ENCODE measurements around the gene MIEF2.
"Not testable (repeated sequence)": the region's sequence is repeated elsewhere in the genome, so short reads cannot be mapped to it uniquely, and the experiment has no call there.

The MIEF2 gene

GRCh38 chr17:18260332-18261145, at the start of gene MIEF2:
Gene MIEF2, plus strand, starts transcription at chr17:18260662. Its CDS starts 2,059 bp downstream, at chr17:18262721.
- DNase-seq: peak; percentile 97

GRCh38 chr17:18213666-18214270, 46.7 kb upstream of the MIEF2 start:
- no peak for DNase-seq

- not testable (repeated sequence) for DNase-seq
These were observed 43.6 kb upstream of the MIEF2 start for GRCh38 chr17:18216906-18217305.

DNA sequence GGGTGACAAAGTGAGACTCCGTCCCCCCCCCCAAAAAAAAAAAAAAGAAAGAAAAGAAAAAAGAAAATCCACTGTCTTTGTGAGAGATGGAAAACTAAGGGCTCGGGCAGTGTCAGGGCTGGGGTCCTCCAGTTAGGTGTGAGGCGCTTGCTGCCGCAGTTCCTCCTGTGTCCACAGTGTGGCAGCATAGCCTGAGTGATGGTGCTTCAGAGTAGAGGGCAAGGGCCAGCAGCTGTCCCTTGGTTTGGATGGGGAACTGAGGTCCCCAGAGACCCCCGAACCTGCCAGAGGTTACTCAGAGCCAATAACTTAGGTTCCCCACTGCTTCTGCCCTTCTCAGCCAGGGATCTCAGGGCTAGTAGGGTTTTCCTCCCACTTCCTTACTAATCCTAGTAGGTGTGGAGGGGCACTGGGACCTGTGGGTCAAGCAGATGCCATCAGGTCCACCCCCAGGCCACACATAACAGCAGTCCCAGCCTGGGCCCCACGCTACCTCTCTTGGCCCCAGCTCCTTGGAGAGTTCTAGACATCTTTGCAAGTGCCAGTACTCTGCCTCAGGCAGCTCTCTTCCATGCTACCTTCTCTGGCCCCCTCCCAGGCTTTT, 42.9 kb upstream of the MIEF2 start:
- DNase-seq: peak; percentile 55

DNA sequence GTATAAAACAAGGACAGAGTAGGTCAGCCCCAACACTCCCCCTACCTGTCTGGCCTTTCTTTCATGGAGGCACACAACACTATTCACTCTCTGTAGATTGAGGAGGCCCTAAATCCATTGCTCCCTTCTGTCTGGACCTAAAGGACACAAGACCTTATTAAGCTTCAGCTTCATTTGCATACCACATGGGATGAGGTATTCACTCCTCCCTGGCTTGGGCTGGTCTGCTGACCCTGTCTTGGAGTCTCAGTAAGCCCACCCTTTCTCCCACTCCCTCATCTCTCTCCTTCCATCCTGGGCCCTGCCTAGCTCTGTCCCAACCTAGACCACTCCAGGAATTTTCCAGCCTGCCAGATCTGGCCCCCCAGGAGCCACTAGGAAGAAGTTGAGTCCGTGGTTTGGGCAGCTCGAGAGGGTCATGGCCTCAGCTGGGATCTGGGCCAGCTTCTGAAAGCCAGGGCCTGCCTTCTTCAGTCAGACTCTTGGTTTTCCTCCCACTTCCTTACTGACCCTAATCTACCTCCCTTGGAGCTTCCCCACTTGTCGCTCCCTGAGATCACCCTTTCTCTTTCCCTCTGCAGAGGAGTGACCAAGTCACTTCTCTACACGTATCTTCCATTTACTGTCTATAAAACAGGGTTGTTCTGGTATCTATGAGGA, 41.6 kb upstream of the MIEF2 start:
- DNase-seq: no peak

DNA sequence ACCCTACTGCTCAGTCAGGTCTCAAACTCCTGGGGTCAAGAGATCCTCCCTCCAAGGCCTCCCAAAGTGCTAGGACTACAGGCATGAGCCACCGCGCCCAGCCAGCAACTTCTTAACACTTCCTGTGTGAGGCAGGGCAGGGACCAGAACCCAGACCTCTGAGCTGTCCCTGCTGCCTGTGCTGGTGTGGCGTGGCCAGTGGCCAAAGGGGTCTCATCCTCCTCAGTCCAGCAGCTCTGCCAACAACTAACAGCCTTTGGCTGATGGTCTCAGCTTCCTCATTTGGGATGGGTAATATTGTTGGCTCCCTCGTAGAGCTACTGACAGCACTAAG, 36.4 kb upstream of the MIEF2 start:
- no peak for DNase-seq

- no peak for DNase-seq
These were observed 35.9 kb upstream of the MIEF2 start for GRCh38 chr17:18224387-18225120.

GRCh38 chr17:18225121-18225641, 35.3 kb upstream of the MIEF2 start, which contains the start of gene LLGL1:
Gene LLGL1, plus strand, starts transcription at chr17:18225635. Its CDS starts 48 bp downstream, at chr17:18225683.
- peak; percentile 97 for DNase-seq

GRCh38 chr17:18225642-18226283, 34.7 kb upstream of the MIEF2 start:
- no peak for DNase-seq

GRCh38 chr17:18226284-18226945, 34.0 kb upstream of the MIEF2 start:
- no peak for DNase-seq

GRCh38 chr17:18227635-18228034, 32.8 kb upstream of the MIEF2 start:
- DNase-seq: no peak

DNA sequence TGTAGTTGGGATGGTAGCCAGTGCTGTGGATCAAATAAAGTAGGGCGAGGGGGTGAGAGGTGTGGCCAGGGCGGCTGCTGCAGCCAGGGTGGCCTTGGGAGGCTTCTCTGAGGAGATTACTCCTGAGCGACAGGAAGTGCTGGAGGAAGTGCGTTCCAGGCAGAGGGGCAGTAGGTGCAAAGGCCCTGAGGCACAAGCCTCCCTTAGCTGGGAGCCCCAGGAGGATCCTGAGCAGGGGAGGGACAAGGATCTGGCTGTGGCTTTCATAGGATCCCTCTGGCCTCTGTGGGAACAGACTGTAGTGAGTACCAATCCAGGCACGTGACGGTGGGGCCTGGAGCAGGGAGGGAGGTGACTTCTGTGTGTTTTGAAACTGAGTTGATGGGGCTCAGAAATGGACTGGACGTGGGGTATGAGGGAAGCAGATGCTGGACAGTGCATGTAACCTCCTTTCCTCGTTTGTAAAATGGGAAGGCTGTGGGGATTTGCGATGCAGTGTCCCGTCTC, 32.2 kb upstream of the MIEF2 start:
- no peak for DNase-seq

GRCh38 chr17:18229254-18229653, 31.2 kb upstream of the MIEF2 start:
- no peak for DNase-seq

DNA sequence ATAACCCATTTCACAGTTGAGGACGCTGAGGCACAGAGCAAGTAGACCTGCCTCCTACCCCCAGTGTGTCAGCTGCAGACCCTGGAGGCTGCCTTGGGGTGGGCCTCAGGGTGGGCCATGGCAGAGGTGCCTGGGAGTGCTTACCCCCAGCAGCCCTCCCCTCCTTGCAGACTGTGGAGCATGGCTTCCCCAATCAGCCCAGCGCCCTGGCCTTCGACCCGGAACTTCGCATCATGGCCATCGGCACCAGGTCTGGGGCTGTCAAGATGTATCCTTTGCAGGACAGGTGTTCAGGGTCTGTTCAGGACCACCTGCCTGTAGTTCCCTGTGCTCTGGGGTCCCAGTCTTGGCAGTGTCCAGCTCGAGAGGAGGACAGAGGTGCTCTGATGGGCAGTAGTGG, 30.7 kb upstream of the MIEF2 start:
- DNase-seq: no peak

GRCh38 chr17:18230288-18231141, 29.9 kb upstream of the MIEF2 start:
- DNase-seq: no peak

GRCh38 chr17:18231164-18231563, 29.3 kb upstream of the MIEF2 start:
- DNase-seq: no peak

- DNase-seq: no peak
These were observed 26.5 kb upstream of the MIEF2 start for GRCh38 chr17:18233803-18234518.

- DNase-seq: no peak
These were observed 25.5 kb upstream of the MIEF2 start for GRCh38 chr17:18234853-18235380.

- no peak for DNase-seq
These were observed 24.7 kb upstream of the MIEF2 start for GRCh38 chr17:18235743-18236256.

Data from NCI-H1105 (cell line).